CD4-positive, alpha-beta T cell treated with Interferon alpha-2 for 1 hour (primary cell): Measurements from ENCODE around the gene ZEB1.
"Not testable (repeated sequence)": the region's sequence is repeated elsewhere in the genome, so short reads cannot be mapped to it uniquely, and the experiment has no call there.

Experiments
- DNase-seq, 2 donors: peaks; one replicate each; pipeline ENCODE4 v3.0.0-alpha.2; 2020 to 2022

The ZEB1 gene

DNA sequence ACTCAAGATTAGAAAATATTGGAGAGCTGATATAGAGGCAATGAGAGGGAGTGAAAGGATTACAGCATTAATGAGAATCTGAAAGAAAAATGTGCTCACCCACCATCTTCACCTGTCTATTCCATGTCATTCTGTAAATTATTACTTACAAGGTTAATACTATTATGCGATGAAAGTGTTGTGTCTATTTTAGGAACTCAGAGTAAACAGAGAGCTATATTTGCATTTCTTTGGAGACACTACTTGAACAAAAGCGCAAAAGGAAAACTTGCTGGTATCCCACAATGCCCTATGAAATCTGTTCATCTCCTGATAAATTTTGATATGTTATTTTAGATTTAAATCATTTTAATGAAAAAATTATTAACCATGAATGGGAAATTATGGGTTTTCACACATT is 196.1 kb downstream of the ZEB1 start:
- DNase-seq, result no peak

DNA sequence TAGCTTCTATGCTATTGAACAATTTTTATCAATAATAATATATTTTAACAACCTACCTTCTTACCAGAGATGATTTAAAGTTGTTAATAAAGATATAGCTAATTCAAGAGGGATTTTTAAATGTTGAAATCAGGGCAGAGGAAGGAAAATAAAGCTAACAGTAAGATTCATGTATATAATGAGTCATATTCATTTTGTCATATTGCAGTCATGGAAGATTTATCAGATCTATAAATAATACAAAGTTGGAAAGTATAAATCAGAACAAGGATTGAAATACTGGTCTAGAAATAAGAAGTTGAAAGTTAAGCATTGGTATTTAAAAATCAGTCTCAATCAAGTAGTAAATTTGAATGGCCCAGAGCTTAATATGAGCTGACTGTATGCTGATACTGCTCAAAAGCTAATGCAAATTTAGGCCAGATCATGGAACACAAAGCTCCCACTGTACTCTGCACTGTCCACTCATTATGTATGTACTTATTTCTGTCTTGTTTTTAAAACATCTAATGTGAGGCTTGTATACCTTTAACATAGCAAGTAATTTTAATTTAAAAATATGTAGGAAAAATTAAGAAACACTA is 196.9 kb downstream of the ZEB1 start:
- no peak for DNase-seq

GRCh38 chr10:31520986-31521831 is 202.2 kb downstream of the ZEB1 start:
- DNase-seq, result no peak

- DNase-seq, result no peak
Observed at GRCh38 chr10:31522820-31523219, 203.8 kb downstream of the ZEB1 start.

GRCh38 chr10:31524460-31524859 is 205.4 kb downstream of the ZEB1 start:
- DNase-seq, result no peak

GRCh38 chr10:31526178-31526577 is 207.2 kb downstream of the ZEB1 start:
- no peak for DNase-seq

DNA sequence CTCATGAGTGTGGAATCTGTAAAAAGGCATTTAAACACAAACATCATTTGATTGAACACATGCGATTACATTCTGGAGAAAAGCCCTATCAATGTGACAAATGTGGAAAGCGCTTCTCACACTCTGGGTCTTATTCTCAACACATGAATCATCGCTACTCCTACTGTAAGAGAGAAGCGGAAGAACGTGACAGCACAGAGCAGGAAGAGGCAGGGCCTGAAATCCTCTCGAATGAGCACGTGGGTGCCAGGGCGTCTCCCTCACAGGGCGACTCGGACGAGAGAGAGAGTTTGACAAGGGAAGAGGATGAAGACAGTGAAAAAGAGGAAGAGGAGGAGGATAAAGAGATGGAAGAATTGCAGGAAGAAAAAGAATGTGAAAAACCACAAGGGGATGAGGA is 207.7 kb downstream of the ZEB1 start:
- DNase-seq, result no peak

GRCh38 chr10:31528831-31529230 is 209.8 kb downstream of the ZEB1 start:
- no peak for DNase-seq

DNA sequence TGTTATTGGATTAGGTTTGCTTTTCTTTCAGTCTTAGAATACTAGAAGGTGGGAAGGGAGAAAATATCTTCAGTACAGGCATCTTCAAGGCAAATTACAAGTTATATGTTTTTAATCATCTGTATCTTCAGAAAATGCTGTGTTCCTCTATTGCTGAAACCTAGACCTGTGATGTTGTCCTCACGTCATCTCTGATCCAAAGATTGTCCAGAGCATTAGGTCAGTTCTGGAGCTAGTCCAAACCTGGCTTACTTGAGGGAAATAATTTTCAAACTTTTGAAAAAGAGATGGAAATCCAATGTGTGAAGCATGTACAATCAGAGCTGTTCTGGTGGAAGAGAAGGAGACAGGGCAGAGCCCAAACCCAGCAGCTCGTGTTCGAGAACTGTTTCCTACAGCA is 217.3 kb downstream of the ZEB1 start:
- DNase-seq, result no peak

DNA sequence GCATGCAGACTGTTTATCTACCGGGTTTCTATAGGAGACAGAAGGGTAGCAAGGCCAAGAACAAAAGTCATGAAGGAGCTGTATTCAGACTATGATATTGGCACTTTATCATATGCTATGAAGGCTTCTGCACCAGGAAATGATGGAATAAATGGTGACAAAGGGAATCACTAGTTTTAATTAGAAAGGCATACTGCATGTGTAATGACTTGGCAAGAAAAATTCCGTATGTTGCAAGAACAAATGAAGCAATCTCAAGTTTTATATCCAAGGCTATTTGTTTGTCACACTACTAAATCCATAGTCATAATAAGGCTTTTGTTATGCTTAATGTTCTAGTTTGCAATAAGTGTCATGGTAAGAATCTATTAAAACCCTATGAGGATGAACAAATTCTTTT is 230.9 kb downstream of the ZEB1 start:
- DNase-seq, result no peak

GRCh38 chr10:31554556-31554955 is 235.5 kb downstream of the ZEB1 start:
- DNase-seq, result no peak

DNA sequence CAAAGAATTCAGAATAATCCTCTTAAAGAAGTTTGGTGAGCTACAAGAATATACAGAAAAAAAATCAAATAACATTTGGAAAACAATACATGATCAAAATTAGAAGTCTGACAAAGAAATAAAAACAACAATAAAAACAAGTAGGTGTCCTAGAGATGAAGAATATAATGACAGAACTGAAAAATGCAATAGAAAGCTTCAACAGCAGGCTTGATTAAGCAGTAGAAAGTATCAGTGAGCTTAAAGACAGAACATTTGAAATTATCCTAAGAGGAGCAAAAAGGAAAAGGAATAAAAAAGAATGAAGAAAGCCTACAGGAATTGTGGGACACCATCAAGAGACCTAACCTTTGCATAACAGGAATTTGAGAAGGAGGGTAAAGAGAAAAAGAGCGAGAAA is 238.8 kb downstream of the ZEB1 start:
- no peak for DNase-seq

GRCh38 chr10:31568252-31568861 is 249.3 kb downstream of the ZEB1 start:
- not testable (repeated sequence) for DNase-seq

DNA sequence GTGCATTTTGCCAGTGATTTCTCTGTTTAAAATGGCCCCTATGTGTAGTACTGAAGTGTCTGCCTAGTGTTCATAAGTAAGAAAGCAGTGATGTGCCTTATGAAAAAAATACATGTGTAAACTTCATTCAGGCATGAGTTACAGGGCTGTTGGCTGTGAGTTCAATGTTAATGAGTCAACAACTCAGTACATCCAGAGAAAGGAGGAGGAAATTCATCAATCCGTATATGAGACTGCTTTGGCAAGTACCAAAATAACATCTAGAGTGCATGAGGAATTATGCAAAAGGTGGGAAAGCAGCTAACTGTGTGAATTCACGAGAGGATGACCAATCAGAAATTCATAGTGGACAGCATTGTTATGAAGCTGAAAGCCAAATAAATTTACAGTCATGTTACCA is 255.6 kb downstream of the ZEB1 start:
- no peak for DNase-seq

DNA sequence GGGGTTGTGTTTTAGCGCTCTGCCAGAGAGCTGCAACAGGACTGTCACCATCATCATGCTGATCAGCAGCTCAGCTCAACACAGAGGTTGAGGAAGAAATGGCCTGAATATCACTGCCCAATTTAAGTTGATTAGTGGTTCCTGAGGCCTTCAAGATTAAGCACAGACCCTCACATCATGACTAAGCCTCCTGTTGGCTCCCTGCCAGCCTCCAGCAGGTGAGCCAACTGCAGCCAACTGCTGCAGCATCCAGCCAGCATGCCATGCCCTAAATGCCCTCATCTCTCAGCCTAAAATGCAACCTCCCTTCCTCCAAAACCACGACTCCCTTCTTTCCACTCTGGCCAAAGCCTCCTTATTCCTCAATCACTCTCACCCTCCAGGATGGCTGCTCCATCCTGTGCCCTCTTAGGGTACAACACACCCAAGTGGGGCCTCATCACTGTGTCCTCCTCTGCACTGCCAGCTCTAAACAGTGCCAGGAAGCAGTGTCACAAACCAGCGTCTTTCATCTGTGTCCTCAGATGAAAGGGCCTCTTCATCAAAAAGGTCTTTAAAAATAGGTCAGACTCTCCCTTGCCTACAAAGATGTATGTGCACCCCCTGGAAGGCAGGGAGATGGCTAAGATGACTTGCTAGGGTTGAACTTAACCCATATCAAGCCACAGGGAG is 259.3 kb downstream of the ZEB1 start:
- DNase-seq, result no peak

DNA sequence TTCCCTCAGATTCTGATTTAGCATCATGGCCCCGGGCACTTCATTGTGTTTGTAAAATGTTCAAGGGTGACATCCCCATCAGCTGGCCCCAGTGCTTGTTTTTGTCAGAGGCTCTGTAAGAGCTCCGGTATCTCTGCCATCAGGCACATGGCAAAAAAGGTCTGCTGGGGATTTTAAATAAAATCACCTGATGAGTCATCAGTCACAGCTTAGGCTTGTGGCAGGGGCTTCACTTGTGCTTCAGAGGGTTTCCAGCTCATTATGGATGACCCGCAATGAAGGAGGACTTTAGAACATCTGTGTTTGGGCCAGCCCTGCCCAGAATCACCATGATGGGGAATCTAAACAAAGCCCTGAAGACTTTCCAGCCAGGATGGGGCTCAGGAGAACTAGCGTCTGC is 259.9 kb downstream of the ZEB1 start:
- DNase-seq, result no peak
